ENCODE data around the gene NCMAP. TPM values are rescaled to one million over a fixed set of nuclear protein-coding genes. Genes with fewer than 3 reads are reported as not detected.

NCMAP gene
- total RNA-seq, 2 experiments from 2014 or later: not detected

- CTCF ChIA-PET: interaction anchor here (1.3 kb wide), 1 partner anchor 144 kb away, joined by 9 read pairs; the partner anchor contains the start of gene NIPAL3
- Mint-ChIP-seq H3K36me3 (ENCODE audit: low read depth) (no peaks in the 10 kb centered on the region), H3K4me1 (peaks cover 10% of the 10 kb centered on the region), H3K9me3 (no peaks in the 10 kb centered on the region), H3K27ac (no peak overlapping the region), H3K27me3 (peaks cover 30% of the 10 kb centered on the region), H3K4me3 (no peak overlapping the region)
- no peak for DNase-seq
- POLR2A ChIA-PET: no interaction called here
Observed at GRCh38 chr1:24558902-24559791, 3.3 kb downstream of the NCMAP start.

- ChIA-PET CTCF (interaction anchor here (0.6 to 1.3 kb wide), 3 partner anchors 23 to 145 kb away, joined by 3 to 9 read pairs (median 3); partner anchors contain the start of gene NIPAL3), POLR2A (no interaction called here)
- no peak overlapping the region for H3K4me3 Mint-ChIP-seq
- no peak for DNase-seq
- no peak overlapping the region for H3K27ac Mint-ChIP-seq
- no peaks in the 10 kb centered on the region for H3K9me3 Mint-ChIP-seq
- peaks cover 10% of the 10 kb centered on the region for H3K4me1 Mint-ChIP-seq
- H3K27me3 Mint-ChIP-seq: peaks cover 22% of the 10 kb centered on the region
- no peaks in the 10 kb centered on the region for H3K36me3 Mint-ChIP-seq (ENCODE audit: low read depth)
Observed at GRCh38 chr1:24560361-24560760, 4.5 kb downstream of the NCMAP start.

- Mint-ChIP-seq H3K4me3 (no peak overlapping the region), H3K9me3 (no peaks in the 10 kb centered on the region), H3K36me3 (ENCODE audit: low read depth) (no peaks in the 10 kb centered on the region), H3K27ac (no peak overlapping the region), H3K27me3 (peaks cover 5% of the 10 kb centered on the region), H3K4me1 (no peaks in the 10 kb centered on the region)
- POLR2A ChIA-PET: no interaction called here
- CTCF ChIA-PET: interaction anchor here (0.7 to 1.0 kb wide), 2 partner anchors 99 to 361 kb away, joined by 3 read pairs; no protein-coding TSS in a partner anchor
- DNase-seq: no peak
Observed at GRCh38 chr1:24562625-24563024, 6.7 kb downstream of the NCMAP start.

GRCh38 chr1:24564695-24565094, 8.8 kb downstream of the NCMAP start:
- CTCF ChIA-PET: interaction anchor here (2.1 kb wide), 1 partner anchor 23 kb away, joined by 5 read pairs; no protein-coding TSS in a partner anchor

DNA sequence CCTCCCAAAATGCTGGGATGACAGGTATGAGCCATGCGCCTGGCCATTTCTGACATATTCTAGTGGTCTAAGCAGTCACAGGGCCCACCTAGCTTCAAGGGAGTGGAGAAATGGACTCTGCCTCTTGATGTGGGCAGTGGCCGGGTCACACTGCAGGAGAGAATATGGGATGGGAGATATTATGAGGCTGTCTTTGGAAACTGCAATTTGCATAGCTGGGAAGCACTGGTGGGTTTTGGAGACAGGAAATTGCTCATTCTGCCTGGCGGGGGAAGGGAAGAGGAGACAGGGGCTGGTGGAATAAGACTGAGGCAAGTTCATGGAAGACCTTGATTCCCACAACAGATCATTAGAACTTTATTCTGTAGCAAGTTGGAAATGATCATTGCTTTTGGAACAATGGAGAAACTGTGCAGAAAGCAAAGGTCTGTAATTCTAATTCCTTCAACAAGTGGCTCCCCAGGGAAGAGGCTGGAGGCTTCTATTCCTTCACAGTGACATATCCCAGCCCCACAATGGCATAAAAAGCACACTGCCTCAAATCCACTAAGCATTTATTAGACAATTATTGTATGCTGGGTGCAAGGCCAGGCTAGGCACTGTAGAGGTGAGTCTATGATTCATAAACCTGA, 10.5 kb downstream of the NCMAP start:
- Mint-ChIP-seq H3K27ac (no peak overlapping the region), H3K36me3 (ENCODE audit: low read depth) (no peaks in the 10 kb centered on the region), H3K4me1 (no peaks in the 10 kb centered on the region), H3K27me3 (peaks cover 6% of the 10 kb centered on the region), H3K4me3 (no peak overlapping the region), H3K9me3 (no peaks in the 10 kb centered on the region)
- CTCF ChIA-PET: no interaction called here
- POLR2A ChIA-PET: no interaction called here
- no peak for DNase-seq

More at GRCh38 chr1:24564695-24565094, 8.8 kb downstream of the NCMAP start:
- H3K9me3 Mint-ChIP-seq: no peaks in the 10 kb centered on the region
- POLR2A ChIA-PET: no interaction called here
- peaks cover 5% of the 10 kb centered on the region for H3K27me3 Mint-ChIP-seq
- H3K4me3 Mint-ChIP-seq: no peak overlapping the region
- no peak for DNase-seq
- no peaks in the 10 kb centered on the region for H3K4me1 Mint-ChIP-seq
- no peak overlapping the region for H3K27ac Mint-ChIP-seq
- H3K36me3 Mint-ChIP-seq (ENCODE audit: low read depth): no peaks in the 10 kb centered on the region

DNA sequence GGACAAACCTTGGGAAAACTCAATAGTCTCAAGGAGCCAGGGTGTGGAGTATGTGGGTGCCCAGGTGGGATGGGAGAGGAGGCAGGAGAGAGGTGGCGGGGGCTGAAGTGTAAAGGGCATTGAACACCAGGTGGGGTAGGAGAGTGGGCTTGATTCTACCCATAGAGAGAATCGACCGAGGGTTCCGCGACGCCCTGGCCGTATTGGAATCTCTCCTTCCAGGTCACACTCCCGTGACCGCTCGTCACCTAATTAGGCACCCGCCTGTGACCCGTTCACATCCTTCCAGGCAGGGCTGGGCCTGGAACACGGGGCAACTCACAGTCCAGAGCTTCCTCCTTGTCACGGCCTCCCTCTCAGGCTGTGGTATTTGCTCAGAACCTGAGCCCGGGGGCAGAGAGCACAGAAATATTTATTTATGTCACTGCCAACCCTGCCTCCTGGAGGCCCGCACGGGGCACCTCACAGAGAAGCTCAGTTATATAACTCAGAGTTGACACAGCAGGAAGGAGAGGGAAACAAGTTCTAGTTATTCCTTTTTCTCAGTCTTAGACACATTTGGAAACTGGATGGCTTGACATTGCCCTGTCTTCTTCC, 12.0 kb downstream of the NCMAP start:
- DNase-seq: no peak
- ChIA-PET POLR2A (no interaction called here), CTCF (interaction anchor here (1.3 kb wide), 1 partner anchor 27 kb away, joined by 3 read pairs; no protein-coding TSS in a partner anchor)
- Mint-ChIP-seq H3K9me3 (no peaks in the 10 kb centered on the region), H3K27me3 (peaks cover 2% of the 10 kb centered on the region), H3K36me3 (ENCODE audit: low read depth) (no peaks in the 10 kb centered on the region), H3K4me3 (no peak overlapping the region), H3K27ac (no peak overlapping the region), H3K4me1 (peaks cover 4% of the 10 kb centered on the region)

GRCh38 chr1:24568475-24568874, 12.6 kb downstream of the NCMAP start:
- H3K4me3 Mint-ChIP-seq: no peak overlapping the region
- peaks cover 4% of the 10 kb centered on the region for H3K4me1 Mint-ChIP-seq
- H3K27ac Mint-ChIP-seq: no peak overlapping the region
- H3K9me3 Mint-ChIP-seq: no peaks in the 10 kb centered on the region
- peaks cover 1% of the 10 kb centered on the region for H3K27me3 Mint-ChIP-seq
- POLR2A ChIA-PET: no interaction called here
- no peaks in the 10 kb centered on the region for H3K36me3 Mint-ChIP-seq (ENCODE audit: low read depth)
- CTCF ChIA-PET: interaction anchor here (0.8 to 1.3 kb wide), 3 partner anchors 27 to 418 kb away, joined by 3 read pairs; no protein-coding TSS in a partner anchor
- no peak for DNase-seq

- DNase-seq: no peak
- Mint-ChIP-seq H3K27me3 (peaks cover 1% of the 10 kb centered on the region), H3K4me1 (peaks cover 4% of the 10 kb centered on the region), H3K9me3 (no peaks in the 10 kb centered on the region), H3K4me3 (no peak overlapping the region), H3K27ac (no peak overlapping the region), H3K36me3 (ENCODE audit: low read depth) (no peaks in the 10 kb centered on the region)
- ChIA-PET CTCF (interaction anchor here (0.6 to 0.9 kb wide), 2 partner anchors 9 to 22 kb away, joined by 3 read pairs; no protein-coding TSS in a partner anchor), POLR2A (no interaction called here)
Observed at GRCh38 chr1:24570265-24571125, 14.6 kb downstream of the NCMAP start.

DNA sequence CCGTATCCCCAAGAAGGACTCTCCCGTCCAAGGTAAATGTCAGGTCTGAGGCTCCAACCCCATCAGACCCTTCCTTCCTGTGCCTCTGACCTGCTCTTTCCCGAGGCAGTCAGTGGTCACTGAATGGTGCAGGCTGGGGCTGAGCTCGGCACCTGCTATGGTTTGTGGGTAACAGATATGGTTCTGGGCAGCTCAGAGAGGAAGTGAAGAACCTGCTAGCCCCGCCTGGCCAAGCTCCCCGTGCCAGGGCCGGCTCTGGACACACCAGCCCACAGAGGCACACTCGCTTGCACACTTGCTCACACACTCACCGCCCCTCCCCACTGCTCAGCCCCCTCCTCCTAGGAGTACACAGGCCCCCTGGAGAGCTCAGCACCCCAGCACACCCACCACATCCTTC, 16.4 kb downstream of the NCMAP start:
- peaks cover 4% of the 10 kb centered on the region for H3K4me1 Mint-ChIP-seq
- no peaks in the 10 kb centered on the region for H3K9me3 Mint-ChIP-seq
- no peaks in the 10 kb centered on the region for H3K36me3 Mint-ChIP-seq (ENCODE audit: low read depth)
- ChIA-PET CTCF (interaction anchor here (1.4 kb wide), 1 partner anchor 15 kb away, joined by 5 read pairs; no protein-coding TSS in a partner anchor), POLR2A (no interaction called here)
- H3K27me3 Mint-ChIP-seq: peaks cover 1% of the 10 kb centered on the region
- no peak for DNase-seq
- no peak overlapping the region for H3K4me3 Mint-ChIP-seq
- H3K27ac Mint-ChIP-seq: no peak overlapping the region

- Mint-ChIP-seq H3K27me3 (no peaks in the 10 kb centered on the region), H3K4me3 (no peak overlapping the region), H3K36me3 (ENCODE audit: low read depth) (no peaks in the 10 kb centered on the region), H3K9me3 (no peaks in the 10 kb centered on the region), H3K4me1 (peaks cover 4% of the 10 kb centered on the region), H3K27ac (no peak overlapping the region)
- POLR2A ChIA-PET: no interaction called here
- CTCF ChIA-PET: interaction anchor here (0.7 to 4.2 kb wide), 2 partner anchors 11 to 168 kb away, joined by 3 to 25 read pairs; no protein-coding TSS in a partner anchor
- DNase-seq: no peak
Observed at GRCh38 chr1:24575905-24576587, 20.2 kb downstream of the NCMAP start.

DNA sequence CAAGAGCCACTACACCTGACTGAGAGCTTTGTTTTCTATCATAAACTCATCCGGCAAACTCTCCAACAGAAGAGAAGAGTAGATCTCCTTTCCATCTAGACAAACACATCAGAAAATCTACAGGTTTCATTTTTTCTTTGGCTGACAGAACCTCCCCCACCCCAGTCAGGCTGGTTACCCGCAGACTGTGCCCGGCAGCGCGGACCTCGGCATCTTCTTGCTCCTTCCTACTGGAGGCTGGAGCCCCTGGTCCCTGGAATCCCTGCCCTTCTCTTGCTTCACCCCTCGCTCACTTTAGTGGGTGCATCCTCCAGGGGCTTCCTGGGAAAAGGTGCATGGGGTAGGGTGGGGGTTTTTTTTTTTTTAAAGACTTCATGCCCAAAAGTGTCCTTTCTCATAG, 23.0 kb downstream of the NCMAP start:
- Mint-ChIP-seq H3K9me3 (no peaks in the 10 kb centered on the region), H3K27me3 (no peaks in the 10 kb centered on the region), H3K27ac (no peak overlapping the region), H3K4me3 (no peak overlapping the region), H3K36me3 (ENCODE audit: low read depth) (no peaks in the 10 kb centered on the region), H3K4me1 (no peaks in the 10 kb centered on the region)
- no peak for DNase-seq
- CTCF ChIA-PET: interaction anchor here (4.2 kb wide), 1 partner anchor 9 kb away, joined by 25 read pairs; no protein-coding TSS in a partner anchor
- POLR2A ChIA-PET: no interaction called here

GRCh38 chr1:24580756-24581155, 24.9 kb downstream of the NCMAP start:
- Mint-ChIP-seq H3K4me3 (no peak overlapping the region), H3K36me3 (ENCODE audit: low read depth) (no peaks in the 10 kb centered on the region), H3K9me3 (no peaks in the 10 kb centered on the region), H3K27me3 (peaks cover 6% of the 10 kb centered on the region), H3K27ac (no peak overlapping the region), H3K4me1 (no peaks in the 10 kb centered on the region)
- ChIA-PET CTCF (no interaction called here), POLR2A (no interaction called here)
- DNase-seq: no peak
